ENCODE data around the gene ERP27. TPM values are rescaled to one million over a fixed set of nuclear protein-coding genes. Genes with fewer than 3 reads are reported as not detected.

ERP27 gene
- total RNA-seq, 1 experiment from 2014 or later, result not detected

GRCh38 chr12:14981049-14981448 lies 42.7 kb upstream of the ERP27 start:
- no peaks in the 10 kb centered on the region for H3K9me3 Mint-ChIP-seq (ENCODE audit: unreplicated experiment)
- CTCF ChIA-PET, result interaction anchor here (1.0 kb wide), 1 partner anchor 30 kb away, joined by 3 read pairs; no protein-coding TSS in a partner anchor
- no peak overlapping the region for H3K4me3 Mint-ChIP-seq (ENCODE audit: unreplicated experiment)
- intact Hi-C loops (cut with micrococcal nuclease), result no loop called here
- no peak for TF ChIP-seq CTCF (IDR thresholded peaks at IDR 0.05; ENCODE audit: unreplicated experiment)
- H3K27ac Mint-ChIP-seq (ENCODE audit: low read depth, unreplicated experiment), result no peak overlapping the region
- no peak for DNase-seq (ENCODE audit: unreplicated experiment)
- POLR2A ChIA-PET, result no interaction called here
- no peaks in the 10 kb centered on the region for H3K4me1 Mint-ChIP-seq (ENCODE audit: insufficient read depth, unreplicated experiment)
- no peaks in the 10 kb centered on the region for H3K36me3 Mint-ChIP-seq (ENCODE audit: insufficient read depth, unreplicated experiment)
- H3K27me3 Mint-ChIP-seq (ENCODE audit: insufficient read depth, unreplicated experiment), result no peaks in the 10 kb centered on the region
- no TSS peak for BruUV-seq (replicated peaks)

- Mint-ChIP-seq H3K36me3 (ENCODE audit: insufficient read depth, unreplicated experiment) (no peaks in the 10 kb centered on the region), H3K4me1 (ENCODE audit: insufficient read depth, unreplicated experiment) (no peaks in the 10 kb centered on the region), H3K27ac (ENCODE audit: low read depth, unreplicated experiment) (no peak overlapping the region), H3K4me3 (ENCODE audit: unreplicated experiment) (no peak overlapping the region), H3K9me3 (ENCODE audit: unreplicated experiment) (no peaks in the 10 kb centered on the region), H3K27me3 (ENCODE audit: insufficient read depth, unreplicated experiment) (no peaks in the 10 kb centered on the region)
- BruUV-seq (replicated peaks), result no TSS peak
- TF ChIP-seq CTCF (IDR thresholded peaks at IDR 0.05; ENCODE audit: unreplicated experiment), result no peak
- POLR2A ChIA-PET, result interaction anchor here (0.9 kb wide), 1 partner anchor 18 kb away, joined by 3 read pairs; no protein-coding TSS in a partner anchor
- CTCF ChIA-PET, result no interaction called here
- intact Hi-C loops (cut with micrococcal nuclease), result no loop called here
- DNase-seq (ENCODE audit: unreplicated experiment), result no peak
These were observed 41.1 kb upstream of the ERP27 start for GRCh38 chr12:14979468-14979867.

GRCh38 chr12:14976658-14977057 lies 38.3 kb upstream of the ERP27 start:
- no peaks in the 10 kb centered on the region for H3K4me1 Mint-ChIP-seq (ENCODE audit: insufficient read depth, unreplicated experiment)
- ChIA-PET POLR2A (no interaction called here), CTCF (interaction anchor here (0.5 to 2.0 kb wide), 2 partner anchors 131 to 621 kb away, joined by 3 to 5 read pairs; no protein-coding TSS in a partner anchor)
- DNase-seq (ENCODE audit: unreplicated experiment), result no peak
- intact Hi-C loops (cut with micrococcal nuclease), result no loop called here
- no peaks in the 10 kb centered on the region for H3K27me3 Mint-ChIP-seq (ENCODE audit: insufficient read depth, unreplicated experiment)
- no peak for TF ChIP-seq CTCF (IDR thresholded peaks at IDR 0.05; ENCODE audit: unreplicated experiment)
- no peak overlapping the region for H3K27ac Mint-ChIP-seq (ENCODE audit: low read depth, unreplicated experiment)
- H3K9me3 Mint-ChIP-seq (ENCODE audit: unreplicated experiment), result no peaks in the 10 kb centered on the region
- no peaks in the 10 kb centered on the region for H3K36me3 Mint-ChIP-seq (ENCODE audit: insufficient read depth, unreplicated experiment)
- H3K4me3 Mint-ChIP-seq (ENCODE audit: unreplicated experiment), result no peak overlapping the region
- BruUV-seq (replicated peaks), result no TSS peak

GRCh38 chr12:14975457-14975856 lies 37.1 kb upstream of the ERP27 start:
- Mint-ChIP-seq H3K4me3 (ENCODE audit: unreplicated experiment) (no peak overlapping the region), H3K36me3 (ENCODE audit: insufficient read depth, unreplicated experiment) (no peaks in the 10 kb centered on the region), H3K4me1 (ENCODE audit: insufficient read depth, unreplicated experiment) (no peaks in the 10 kb centered on the region), H3K27ac (ENCODE audit: low read depth, unreplicated experiment) (no peak overlapping the region), H3K9me3 (ENCODE audit: unreplicated experiment) (no peaks in the 10 kb centered on the region), H3K27me3 (ENCODE audit: insufficient read depth, unreplicated experiment) (no peaks in the 10 kb centered on the region)
- CTCF ChIA-PET, result interaction anchor here (0.5 to 2.0 kb wide), 2 partner anchors 44 to 130 kb away, joined by 3 to 5 read pairs; no protein-coding TSS in a partner anchor
- no peak for DNase-seq (ENCODE audit: unreplicated experiment)
- POLR2A ChIA-PET, result interaction anchor here (0.6 kb wide), 1 partner anchor 1526 kb away, joined by 3 read pairs; no protein-coding TSS in a partner anchor
- no peak for TF ChIP-seq CTCF (IDR thresholded peaks at IDR 0.05; ENCODE audit: unreplicated experiment)
- intact Hi-C loops (cut with micrococcal nuclease), result no loop called here
- BruUV-seq (replicated peaks), result no TSS peak
